GM21381 (cell line): ENCODE data around the gene SSTR4.
"Not testable (repeated sequence)": the region's sequence is repeated elsewhere in the genome, so short reads cannot be mapped to it uniquely, and the experiment has no call there.

Experiments used
- ATAC-seq: cut with Tn5 transposase; IDR thresholded peaks from one replicate; pipeline ENCODE4 v1.9.1; 2021; ENCODE audit warnings: mild to moderate bottlenecking, moderate library complexity; ENCODE audit not compliant: unreplicated experiment

The SSTR4 gene

DNA sequence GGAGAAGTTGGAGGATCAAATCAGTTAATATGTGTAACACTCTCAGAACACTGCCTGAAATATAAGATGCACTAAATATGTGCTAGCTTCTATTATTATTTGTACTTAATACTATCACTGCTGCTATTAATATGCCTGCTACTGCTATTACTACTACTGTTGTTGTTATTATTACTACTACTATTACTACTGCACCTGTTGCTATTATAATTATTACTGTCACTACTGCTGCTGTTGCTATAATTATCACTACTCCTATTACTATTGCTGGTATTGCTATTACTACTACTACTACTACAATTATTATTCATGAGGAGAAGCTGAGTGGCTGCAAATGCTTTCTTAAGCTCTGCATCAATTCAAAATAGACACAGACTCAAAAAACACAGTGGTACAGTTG is 16.7 kb upstream of the SSTR4 start:
- no peak for ATAC-seq

GRCh38 chr20:23018941-23019340 is 16.2 kb upstream of the SSTR4 start:
- ATAC-seq: no peak

DNA sequence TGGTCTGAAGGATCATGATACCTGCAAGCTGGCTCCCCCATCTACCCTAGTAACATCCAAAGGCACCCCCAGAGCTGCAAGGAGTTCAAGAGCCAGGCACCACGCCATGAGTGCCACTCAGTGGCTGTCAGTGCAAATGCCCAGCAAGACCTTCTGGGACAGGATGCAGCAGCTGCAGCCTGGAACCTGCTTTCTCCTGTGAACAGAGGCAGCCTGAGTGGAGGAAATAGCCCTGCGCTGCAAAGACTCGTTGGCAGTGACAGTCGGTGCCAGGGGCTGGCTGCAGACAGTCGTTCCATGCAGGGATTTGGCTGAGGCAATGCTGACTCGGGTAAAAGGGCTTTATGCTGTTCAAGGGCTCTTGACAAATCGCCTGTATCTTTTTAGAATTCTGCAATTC is 15.7 kb upstream of the SSTR4 start:
- ATAC-seq: no peak

- no peak for ATAC-seq
Measured at GRCh38 chr20:23020230-23021018, 14.7 kb upstream of the SSTR4 start.

DNA sequence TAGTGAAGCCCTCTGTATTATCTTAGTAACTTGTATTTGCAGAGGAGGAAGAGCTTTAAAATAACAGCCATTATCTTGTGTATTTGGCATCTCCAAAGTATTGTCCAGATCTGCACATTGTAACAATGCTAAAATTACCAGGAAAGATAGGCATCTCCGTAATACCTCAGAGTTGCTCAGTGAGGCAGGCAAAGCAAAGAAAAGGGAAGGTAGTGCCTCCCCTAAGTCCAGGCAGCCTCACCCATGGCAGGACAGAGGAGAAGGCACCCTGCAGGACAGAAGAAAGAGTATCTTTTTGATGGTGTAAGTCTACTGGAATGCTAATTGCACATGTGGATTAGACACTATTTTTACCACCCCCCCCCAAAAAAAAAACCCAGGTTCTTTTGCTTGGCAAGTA is 13.6 kb upstream of the SSTR4 start:
- no peak for ATAC-seq

- no peak for ATAC-seq
Measured at GRCh38 chr20:23021951-23022350, 13.2 kb upstream of the SSTR4 start.

DNA sequence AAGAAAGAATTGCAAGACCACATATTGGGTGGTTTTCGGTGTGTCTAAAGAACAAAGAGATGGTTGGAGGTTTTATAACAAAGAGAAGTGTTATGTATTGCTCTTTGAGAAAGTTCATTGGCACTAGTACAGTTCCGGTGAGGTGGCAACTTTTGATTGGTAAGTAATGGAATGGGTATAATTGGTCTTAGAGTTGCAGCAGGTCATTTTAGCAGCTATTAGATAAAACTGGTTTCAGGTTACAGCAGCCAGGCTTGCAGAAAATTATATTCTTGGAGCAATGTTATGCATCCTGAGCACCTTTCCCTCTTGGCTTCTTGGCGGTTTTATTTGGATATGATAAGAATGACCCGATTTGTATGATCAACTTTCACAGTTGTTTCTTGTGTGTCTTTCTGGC is 12.3 kb upstream of the SSTR4 start:
- no peak for ATAC-seq

DNA sequence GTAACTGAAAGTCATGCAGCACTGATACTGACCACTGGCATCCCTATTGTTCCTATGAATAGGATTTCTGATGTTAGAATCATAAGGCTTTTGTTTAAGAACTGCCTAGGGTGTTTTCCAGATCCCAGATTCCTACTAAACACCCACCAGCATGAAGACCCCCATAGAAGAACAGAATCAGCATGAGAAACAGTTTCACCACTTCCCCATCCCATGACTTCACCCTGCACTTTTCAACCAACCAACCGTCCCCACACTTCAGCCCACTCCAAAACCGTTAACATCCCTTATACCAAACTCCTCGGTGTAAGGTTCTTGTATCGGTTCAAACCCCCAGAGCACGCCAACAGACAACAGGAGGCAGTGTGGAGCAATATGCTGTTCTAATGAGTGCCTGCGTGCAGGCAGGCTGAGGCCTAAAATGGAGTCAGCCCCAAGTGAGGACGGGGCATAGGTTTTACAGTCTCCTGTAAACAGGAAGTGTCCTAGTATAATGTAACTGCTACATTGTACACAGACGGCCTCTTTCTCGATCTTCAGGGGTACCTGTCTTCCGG is 11.4 kb upstream of the SSTR4 start:
- no peak for ATAC-seq

GRCh38 chr20:23024701-23025100 is 10.4 kb upstream of the SSTR4 start:
- no peak for ATAC-seq

- ATAC-seq: not testable (repeated sequence)
Measured at GRCh38 chr20:23025503-23025902, 9.6 kb upstream of the SSTR4 start.

DNA sequence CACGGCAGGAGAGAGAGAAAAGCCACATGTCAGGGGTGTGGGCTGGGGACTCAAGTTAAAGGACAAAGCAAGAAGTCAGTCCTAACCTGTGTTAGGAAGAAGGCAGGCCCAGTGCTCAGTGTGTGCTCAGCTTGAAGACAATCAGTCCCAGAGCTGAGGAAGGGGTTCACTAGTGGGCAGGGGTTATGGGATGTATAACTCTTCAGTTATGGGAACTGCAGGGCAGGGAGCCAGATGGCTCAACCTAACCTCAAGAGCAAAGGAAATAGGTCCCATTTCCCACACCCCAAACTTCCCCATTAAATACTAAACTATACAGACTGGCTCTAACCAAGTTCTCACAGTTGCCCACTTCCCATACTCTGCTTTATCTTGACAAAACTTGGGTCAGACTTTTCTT is 7.4 kb upstream of the SSTR4 start:
- ATAC-seq: no peak

- no peak for ATAC-seq
Measured at GRCh38 chr20:23028392-23028791, 6.7 kb upstream of the SSTR4 start.

GRCh38 chr20:23029324-23029723 is 5.8 kb upstream of the SSTR4 start:
- no peak for ATAC-seq

- no peak for ATAC-seq
Measured at GRCh38 chr20:23031346-23031745, 3.8 kb upstream of the SSTR4 start.

DNA sequence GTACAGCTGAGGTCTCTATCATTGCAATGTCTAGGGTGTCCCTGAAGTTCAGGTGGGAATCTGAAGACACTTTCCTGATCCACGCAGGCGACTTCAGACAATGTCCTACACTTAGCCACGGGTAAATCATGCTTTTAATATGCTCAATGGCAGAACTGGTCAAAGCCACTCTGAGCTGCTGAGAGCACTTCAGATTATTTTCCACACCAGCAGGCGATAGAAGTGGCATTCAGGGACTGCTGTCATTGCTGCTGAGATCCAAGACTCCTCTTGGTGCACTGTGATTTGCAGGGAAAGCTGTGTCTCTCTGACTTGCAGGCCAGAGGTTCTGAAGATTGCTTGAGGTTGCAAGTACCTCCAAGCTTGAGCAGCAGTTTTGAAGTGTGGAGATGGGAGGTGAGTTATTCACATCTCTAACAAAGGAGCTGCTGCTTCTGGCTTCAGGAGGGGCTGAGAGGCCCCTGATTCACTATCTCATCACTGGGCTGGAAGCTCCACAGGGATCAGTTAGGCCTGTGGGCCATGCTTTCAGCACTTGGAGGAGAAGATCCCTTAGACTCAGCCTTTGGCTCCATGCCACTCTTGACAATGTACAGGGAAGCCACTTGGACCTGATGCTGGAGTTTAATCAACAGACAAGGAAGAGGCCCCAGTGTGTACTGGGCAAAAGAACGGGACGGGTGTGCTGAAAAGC is 2.9 kb upstream of the SSTR4 start:
- no peak for ATAC-seq

- ATAC-seq: no peak
Measured at GRCh38 chr20:23032750-23033078, 2.4 kb upstream of the SSTR4 start.

DNA sequence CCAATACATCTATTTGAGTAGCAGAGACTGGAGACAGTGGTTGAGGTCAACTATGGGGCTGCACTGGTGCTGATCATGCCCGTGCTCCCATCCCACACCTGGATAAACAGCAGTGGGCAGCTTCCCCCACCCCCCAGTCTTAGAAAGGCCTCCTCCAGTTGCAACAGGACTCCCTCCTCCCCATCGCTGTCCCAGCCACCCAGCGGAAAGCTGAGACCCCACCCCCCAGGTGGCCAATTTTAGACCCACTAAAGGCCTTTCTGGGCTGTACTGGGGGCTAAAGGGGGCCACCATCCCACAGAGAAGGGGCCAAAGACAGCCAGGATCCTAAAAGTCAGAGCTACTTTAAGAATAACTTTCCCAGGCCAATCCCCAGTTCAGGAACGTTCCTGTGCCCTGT is 1.2 kb upstream of the SSTR4 start:
- ATAC-seq: no peak

DNA sequence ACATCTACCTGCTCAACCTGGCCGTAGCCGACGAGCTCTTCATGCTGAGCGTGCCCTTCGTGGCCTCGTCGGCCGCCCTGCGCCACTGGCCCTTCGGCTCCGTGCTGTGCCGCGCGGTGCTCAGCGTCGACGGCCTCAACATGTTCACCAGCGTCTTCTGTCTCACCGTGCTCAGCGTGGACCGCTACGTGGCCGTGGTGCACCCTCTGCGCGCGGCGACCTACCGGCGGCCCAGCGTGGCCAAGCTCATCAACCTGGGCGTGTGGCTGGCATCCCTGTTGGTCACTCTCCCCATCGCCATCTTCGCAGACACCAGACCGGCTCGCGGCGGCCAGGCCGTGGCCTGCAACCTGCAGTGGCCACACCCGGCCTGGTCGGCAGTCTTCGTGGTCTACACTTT is 619 bp downstream of the SSTR4 start:
- no peak for ATAC-seq

- no peak for ATAC-seq
Measured at GRCh38 chr20:23036371-23036770, 1.3 kb downstream of the SSTR4 start.

DNA sequence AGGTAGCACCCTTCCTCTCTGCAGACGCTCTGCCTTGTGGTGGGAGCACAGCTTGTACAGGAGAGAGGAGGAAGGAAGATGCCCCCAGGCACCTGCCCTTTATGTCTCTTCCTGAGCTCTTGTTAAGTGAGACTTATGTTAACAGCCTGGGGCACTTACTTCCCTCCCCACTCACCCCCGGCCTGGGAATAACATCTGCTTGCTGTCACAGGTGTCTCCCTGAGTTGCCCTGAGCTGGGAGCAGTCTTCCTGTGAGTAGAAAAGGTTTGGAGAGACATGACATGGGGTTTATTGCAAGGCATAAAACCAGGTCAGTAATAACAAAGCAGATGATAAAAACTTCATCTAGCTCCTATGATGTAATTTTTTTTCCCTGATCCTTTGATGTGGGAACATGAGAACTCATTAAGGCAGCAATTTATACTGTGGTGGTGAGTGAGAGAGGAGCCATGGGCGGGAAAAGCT is 1.9 kb downstream of the SSTR4 start:
- ATAC-seq: no peak

GRCh38 chr20:23039136-23039875 is 4.2 kb downstream of the SSTR4 start:
- no peak for ATAC-seq
